Activated effector memory CD4-positive, alpha-beta T cell treated with anti-CD3 and anti-CD28 coated beads, Interleukin-2, amount 50 U/mL, for 16 hours (primary cell): Measurements from ENCODE around the gene GIPR.
"Not testable (repeated sequence)": the region's sequence is repeated elsewhere in the genome, so short reads cannot be mapped to it uniquely, and the experiment has no call there.

ENCODE experiments used
- DNase-seq: peaks from one replicate; pipeline ENCODE4 v3.0.0-alpha.2; 2020

GIPR gene

GRCh38 chr19:45667620-45668341 is at the start of gene GIPR:
Gene GIPR (plus strand): TSS chr19:45668221. CDS start chr19:45669521, 1,300 bp downstream.
- peak; percentile 84 for DNase-seq

- no peak for DNase-seq
Measured at GRCh38 chr19:45621389-45621788, 46.6 kb upstream of the GIPR start.

- no peak for DNase-seq
Measured at GRCh38 chr19:45621976-45622503, 46.0 kb upstream of the GIPR start.

- no peak for DNase-seq
Measured at GRCh38 chr19:45623984-45624383, 44.0 kb upstream of the GIPR start.

GRCh38 chr19:45628219-45628618 is 39.8 kb upstream of the GIPR start:
- DNase-seq, result not testable (repeated sequence)

- DNase-seq, result no peak
Measured at GRCh38 chr19:45629704-45630103, 38.3 kb upstream of the GIPR start.

GRCh38 chr19:45630463-45630862 is 37.6 kb upstream of the GIPR start:
- DNase-seq, result no peak

GRCh38 chr19:45632468-45633196 is 35.4 kb upstream of the GIPR start:
- peak; percentile 82 for DNase-seq

- no peak for DNase-seq
Measured at GRCh38 chr19:45636275-45636674, 31.7 kb upstream of the GIPR start.

GRCh38 chr19:45636902-45637301 is 31.1 kb upstream of the GIPR start:
- no peak for DNase-seq

- no peak for DNase-seq
Measured at GRCh38 chr19:45637890-45638667, 29.9 kb upstream of the GIPR start.

GRCh38 chr19:45638930-45639729 is 28.9 kb upstream of the GIPR start, which contains the start of gene EML2:
Gene EML2 (minus strand): TSS chr19:45639397. CDS start chr19:45639376, 21 bp downstream.
- DNase-seq, result peak; percentile 88

- DNase-seq, result peak; percentile 77
Measured at GRCh38 chr19:45640849-45641273, 27.2 kb upstream of the GIPR start.

GRCh38 chr19:45641274-45642105 is 26.5 kb upstream of the GIPR start:
- DNase-seq, result peak; percentile 90

GRCh38 chr19:45643024-45643926 is 24.7 kb upstream of the GIPR start:
- peak; percentile 97 for DNase-seq

GRCh38 chr19:45643927-45644771 is 23.9 kb upstream of the GIPR start:
- no peak for DNase-seq

- no peak for DNase-seq
Measured at GRCh38 chr19:45645068-45645630, 22.9 kb upstream of the GIPR start.

GRCh38 chr19:45645631-45646344 is 22.2 kb upstream of the GIPR start:
- peak; percentile 91 for DNase-seq
